Panc1 (cell line): Measurements from ENCODE around the gene B4GALT6. TPM values are rescaled to one million over a fixed set of nuclear protein-coding genes. Genes with fewer than 3 reads are reported as not detected.

Experiments used
- ATAC-seq: fragments of 200-7000 bp; cut with Tn5 transposase; 2 replicates; pipeline ENCODE4 v1.9.1; 2020; ENCODE audit warnings: mild to moderate bottlenecking, moderate library complexity
- BruUV-seq: library from RNA; stranded (reverse); fragments of 400-500 nt; replicated peaks from 2 replicates; lab custom pipeline; 2021; lab: Mats Ljungman, UMichigan
- CTCF ChIA-PET: fragments of 300-600 bp; sonication (Branson Sonifier 250); formaldehyde crosslinking; loops from one replicate; lab custom pipeline; 2022; ENCODE audit warnings: antibody characterized with exemption; lab: Charles Lee
- POLR2A ChIA-PET: fragments of 300-600 bp; sonication (Branson Sonifier 250); formaldehyde crosslinking; loops from one replicate; lab custom pipeline; 2022; ENCODE audit warnings: antibody characterized with exemption; lab: Charles Lee
- DNase-seq: peaks from one replicate; pipeline ENCODE4 v3.0.0-alpha.2; 2010; ENCODE audit warnings: low read depth, low spot score
- H3K27ac ChIP-seq: 2 replicates; pipeline ENCODE4 v1.5.1; 2011; ENCODE audit warnings: mild to moderate bottlenecking, low read length, inconsistent platforms
- H3K27me3 ChIP-seq: fragments of 200-500 bp; sonication (Bioruptor generic); 2 replicates; pipeline ENCODE4 v1.6.0; 2014; ENCODE audit warnings: low read length, inconsistent platforms; ENCODE audit not compliant: control insufficient read depth, insufficient read depth
- H3K36me3 ChIP-seq: fragments of 200-500 bp; sonication (Bioruptor generic); 2 replicates; pipeline ENCODE4 v1.5.1; 2014; ENCODE audit warnings: inconsistent platforms, mild to moderate bottlenecking, low read length, moderate library complexity; ENCODE audit not compliant: control insufficient read depth, insufficient read depth
- H3K4me1 ChIP-seq: 2 replicates; pipeline ENCODE4 v1.5.1; 2011; ENCODE audit warnings: inconsistent platforms, mild to moderate bottlenecking, low read length, moderate library complexity; ENCODE audit not compliant: control insufficient read depth, insufficient read depth
- H3K4me3 ChIP-seq, 2 experiments: 2 replicates each; pipeline ENCODE4 v1.5.1; 2011 to 2012; ENCODE audit warnings: low read depth in 2 of 2, low read length in 2 of 2, mild to moderate bottlenecking in 2 of 2, inconsistent platforms in 1 of 2, moderate library complexity in 1 of 2
- H3K9me3 ChIP-seq: fragments of 200-500 bp; sonication (Bioruptor generic); 2 replicates; pipeline ENCODE4 v1.5.1; 2014; ENCODE audit warnings: low read depth, mild to moderate bottlenecking, inconsistent platforms, low read length, moderate library complexity; ENCODE audit not compliant: control insufficient read depth, insufficient read depth
- POLR2AphosphoS5 ChIP-seq: IDR thresholded peaks from 2 replicates; pipeline ENCODE4 v1.6.1; 2012; ENCODE audit warnings: mild to moderate bottlenecking, low read depth, low read length, moderate library complexity
- SIN3A ChIP-seq: IDR thresholded peaks from 2 replicates; pipeline ENCODE4 v1.6.1; 2012; ENCODE audit warnings: low read depth, mild to moderate bottlenecking, low read length, moderate library complexity, borderline replicate concordance; ENCODE audit not compliant: insufficient read depth
- TCF7L2 ChIP-seq: IDR thresholded peaks from 2 replicates; pipeline ENCODE4 v1.6.1; 2011; ENCODE audit warnings: mild to moderate bottlenecking, low read depth, low read length, inconsistent platforms
- in situ Hi-C: cut with HindIII; loops from 2 replicates; pipeline ENCODE4 v1.10.0; 2016; ENCODE audit warnings: low sequenced_read_pairs, low pct_unique_long_range_greater_than_20kb
- intact Hi-C: fragments of 100-400 bp; cut with micrococcal nuclease; formaldehyde crosslinking; loops from one replicate; pipeline ENCODE4 v1.10.0; 2022; ENCODE audit not compliant: unreplicated experiment
- total RNA-seq: library from RNA; stranded (reverse); gene quantifications from one replicate; pipeline ENCODE4 v1.2.1, GENCODE V29; 2021; ENCODE audit not compliant: unreplicated experiment
- TF ChIP-seq, protein P1 (sequence below): fragments of 450-650 bp; IDR thresholded peaks from 2 replicates; pipeline ENCODE4 v1.5.1; 2017; ENCODE audit warnings: mild to moderate bottlenecking
- TF ChIP-seq, protein P2 (sequence below), 2 experiments: IDR thresholded peaks; 2 replicates each; pipeline ENCODE4 v1.6.1; 2011 to 2012; ENCODE audit warnings: low read depth in 2 of 2, control low read depth in 1 of 2, low read length in 1 of 2, mild to moderate bottlenecking in 1 of 2, moderate library complexity in 1 of 2; ENCODE audit not compliant: insufficient read depth in 1 of 2

The B4GALT6 gene
- total RNA-seq, 1 experiment from 2014 or later: 36.3 TPM

GRCh38 chr18:31643003-31643402 lies 41.4 kb downstream of the B4GALT6 start:
- Histone ChIP-seq H3K4me1 (peaks cover 11% of the 10 kb centered on the region), H3K4me3 (no peak overlapping the region), H3K27ac (no peak overlapping the region), H3K36me3 (no peaks in the 10 kb centered on the region; the same call in 1 of the 2 replicates), H3K9me3 (no peaks in the 10 kb centered on the region), H3K27me3 (no peaks in the 10 kb centered on the region)
- in situ Hi-C loops: no loop called here
- no peak for TF ChIP-seq POLR2AphosphoS5
- TF ChIP-seq, protein P1, sequence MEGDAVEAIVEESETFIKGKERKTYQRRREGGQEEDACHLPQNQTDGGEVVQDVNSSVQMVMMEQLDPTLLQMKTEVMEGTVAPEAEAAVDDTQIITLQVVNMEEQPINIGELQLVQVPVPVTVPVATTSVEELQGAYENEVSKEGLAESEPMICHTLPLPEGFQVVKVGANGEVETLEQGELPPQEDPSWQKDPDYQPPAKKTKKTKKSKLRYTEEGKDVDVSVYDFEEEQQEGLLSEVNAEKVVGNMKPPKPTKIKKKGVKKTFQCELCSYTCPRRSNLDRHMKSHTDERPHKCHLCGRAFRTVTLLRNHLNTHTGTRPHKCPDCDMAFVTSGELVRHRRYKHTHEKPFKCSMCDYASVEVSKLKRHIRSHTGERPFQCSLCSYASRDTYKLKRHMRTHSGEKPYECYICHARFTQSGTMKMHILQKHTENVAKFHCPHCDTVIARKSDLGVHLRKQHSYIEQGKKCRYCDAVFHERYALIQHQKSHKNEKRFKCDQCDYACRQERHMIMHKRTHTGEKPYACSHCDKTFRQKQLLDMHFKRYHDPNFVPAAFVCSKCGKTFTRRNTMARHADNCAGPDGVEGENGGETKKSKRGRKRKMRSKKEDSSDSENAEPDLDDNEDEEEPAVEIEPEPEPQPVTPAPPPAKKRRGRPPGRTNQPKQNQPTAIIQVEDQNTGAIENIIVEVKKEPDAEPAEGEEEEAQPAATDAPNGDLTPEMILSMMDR: no peak
- no peak for TF ChIP-seq TCF7L2
- TF ChIP-seq SIN3A: no peak
- no TSS peak for BruUV-seq
- DNase-seq: no peak
- no peak for ATAC-seq
- ChIA-PET CTCF (no interaction called here), POLR2A (no interaction called here)
- intact Hi-C loops: no loop called here

DNA sequence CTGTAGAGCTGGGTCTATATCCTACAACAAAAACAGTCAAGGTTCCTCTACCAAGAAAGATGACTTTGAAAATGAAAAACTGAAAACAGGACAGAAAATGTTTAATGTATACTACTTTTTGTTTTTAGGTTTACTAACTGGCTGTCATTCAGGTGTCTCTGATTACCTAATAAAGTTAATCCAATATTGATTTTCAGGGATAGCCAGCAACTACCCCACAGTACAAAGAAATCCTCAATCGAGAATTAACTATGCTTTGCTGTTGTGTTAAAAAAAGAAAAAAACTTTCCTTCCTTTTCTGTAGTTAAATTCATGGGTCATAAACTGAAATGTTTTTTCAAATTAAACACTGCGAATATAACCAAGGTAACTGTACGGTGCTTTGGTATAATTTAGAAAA lies 46.9 kb downstream of the B4GALT6 start:
- CTCF ChIA-PET: no interaction called here
- Histone ChIP-seq H3K27ac (no peak overlapping the region), H3K4me3 (no peak overlapping the region), H3K9me3 (no peaks in the 10 kb centered on the region), H3K36me3 (no peaks in the 10 kb centered on the region; the same call in 1 of the 2 replicates), H3K27me3 (no peaks in the 10 kb centered on the region), H3K4me1 (no peaks in the 10 kb centered on the region)
- TF ChIP-seq, protein P1: no peak
- TF ChIP-seq SIN3A (no peak), POLR2AphosphoS5 (no peak), TCF7L2 (no peak)
- TF ChIP-seq, protein P2, sequence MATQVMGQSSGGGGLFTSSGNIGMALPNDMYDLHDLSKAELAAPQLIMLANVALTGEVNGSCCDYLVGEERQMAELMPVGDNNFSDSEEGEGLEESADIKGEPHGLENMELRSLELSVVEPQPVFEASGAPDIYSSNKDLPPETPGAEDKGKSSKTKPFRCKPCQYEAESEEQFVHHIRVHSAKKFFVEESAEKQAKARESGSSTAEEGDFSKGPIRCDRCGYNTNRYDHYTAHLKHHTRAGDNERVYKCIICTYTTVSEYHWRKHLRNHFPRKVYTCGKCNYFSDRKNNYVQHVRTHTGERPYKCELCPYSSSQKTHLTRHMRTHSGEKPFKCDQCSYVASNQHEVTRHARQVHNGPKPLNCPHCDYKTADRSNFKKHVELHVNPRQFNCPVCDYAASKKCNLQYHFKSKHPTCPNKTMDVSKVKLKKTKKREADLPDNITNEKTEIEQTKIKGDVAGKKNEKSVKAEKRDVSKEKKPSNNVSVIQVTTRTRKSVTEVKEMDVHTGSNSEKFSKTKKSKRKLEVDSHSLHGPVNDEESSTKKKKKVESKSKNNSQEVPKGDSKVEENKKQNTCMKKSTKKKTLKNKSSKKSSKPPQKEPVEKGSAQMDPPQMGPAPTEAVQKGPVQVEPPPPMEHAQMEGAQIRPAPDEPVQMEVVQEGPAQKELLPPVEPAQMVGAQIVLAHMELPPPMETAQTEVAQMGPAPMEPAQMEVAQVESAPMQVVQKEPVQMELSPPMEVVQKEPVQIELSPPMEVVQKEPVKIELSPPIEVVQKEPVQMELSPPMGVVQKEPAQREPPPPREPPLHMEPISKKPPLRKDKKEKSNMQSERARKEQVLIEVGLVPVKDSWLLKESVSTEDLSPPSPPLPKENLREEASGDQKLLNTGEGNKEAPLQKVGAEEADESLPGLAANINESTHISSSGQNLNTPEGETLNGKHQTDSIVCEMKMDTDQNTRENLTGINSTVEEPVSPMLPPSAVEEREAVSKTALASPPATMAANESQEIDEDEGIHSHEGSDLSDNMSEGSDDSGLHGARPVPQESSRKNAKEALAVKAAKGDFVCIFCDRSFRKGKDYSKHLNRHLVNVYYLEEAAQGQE (IDR thresholded peaks at IDR 0.05; ENCODE audit: insufficient read depth in 1 of 2, low read depth in 2 of 2, low read length in 1 of 2): no peak
- no peak for DNase-seq
- POLR2A ChIA-PET: no interaction called here
- BruUV-seq: no TSS peak
- in situ Hi-C loops: no loop called here
- intact Hi-C loops: no loop called here
- no peak for ATAC-seq
